HG03159 (cell line): ENCODE results near the gene PDE3B.
"Not testable (repeated sequence)": the region's sequence is repeated elsewhere in the genome, so short reads cannot be mapped to it uniquely, and the experiment has no call there.

Source experiments
- ATAC-seq: cut with Tn5 transposase; IDR thresholded peaks from one replicate; pipeline ENCODE4 v1.9.1; 2021; ENCODE audit warnings: mild to moderate bottlenecking, moderate library complexity; ENCODE audit not compliant: unreplicated experiment

PDE3B gene

DNA sequence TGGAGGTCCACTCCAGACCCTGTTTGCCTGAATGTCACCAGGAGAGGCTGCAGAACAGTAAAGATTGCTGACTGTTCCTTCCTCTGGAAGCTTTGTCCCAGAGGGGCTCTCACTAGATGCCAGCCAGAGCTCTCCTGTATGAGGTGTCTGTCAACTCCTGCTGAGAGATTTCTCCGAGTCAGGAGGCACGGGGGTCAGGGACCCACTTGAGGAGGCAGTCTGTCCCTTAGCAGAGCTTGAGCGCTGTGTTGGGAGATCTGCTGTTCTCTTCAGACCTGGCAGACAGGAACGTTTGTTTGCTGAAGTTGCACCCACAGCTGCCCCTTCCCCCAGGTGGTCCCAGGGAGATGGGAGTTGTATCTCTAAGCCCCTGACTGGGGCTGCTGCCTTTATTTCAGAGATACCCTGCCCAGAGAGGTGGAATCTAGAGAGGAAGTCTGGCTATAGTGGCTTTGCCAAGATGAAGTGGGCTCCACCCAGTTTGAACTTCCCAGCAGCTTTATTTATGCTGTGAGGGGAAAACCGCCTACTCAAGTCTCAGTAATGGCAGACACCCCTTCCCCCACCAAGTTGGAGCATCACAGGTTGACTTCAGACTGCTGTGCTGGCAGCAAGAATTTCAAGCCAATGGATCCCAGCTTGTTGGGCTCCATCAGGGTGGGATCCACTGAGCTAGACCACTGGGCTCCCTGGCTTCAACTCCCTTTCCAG is 99.4 kb downstream of the PDE3B start:
- no peak for ATAC-seq

DNA sequence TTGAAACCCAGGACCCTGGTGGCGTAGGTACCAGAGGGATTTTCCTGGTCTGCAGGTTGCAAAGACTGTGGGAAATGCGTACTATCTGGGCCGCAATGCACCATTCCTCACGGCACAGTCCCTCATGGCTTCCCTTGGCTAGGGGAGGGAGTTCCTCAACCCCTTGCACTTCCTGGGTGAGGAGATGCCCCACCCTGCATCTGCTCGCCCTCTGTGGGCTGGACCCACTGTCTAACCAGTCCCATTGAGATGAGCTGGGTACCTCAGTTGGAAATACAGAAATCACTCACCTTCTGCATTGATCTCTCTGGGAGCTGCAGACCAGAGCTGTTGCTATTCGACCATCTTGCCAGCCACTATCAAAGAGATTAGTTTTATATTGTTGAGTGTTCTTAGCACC is 100.1 kb downstream of the PDE3B start:
- ATAC-seq = not testable (repeated sequence)

DNA sequence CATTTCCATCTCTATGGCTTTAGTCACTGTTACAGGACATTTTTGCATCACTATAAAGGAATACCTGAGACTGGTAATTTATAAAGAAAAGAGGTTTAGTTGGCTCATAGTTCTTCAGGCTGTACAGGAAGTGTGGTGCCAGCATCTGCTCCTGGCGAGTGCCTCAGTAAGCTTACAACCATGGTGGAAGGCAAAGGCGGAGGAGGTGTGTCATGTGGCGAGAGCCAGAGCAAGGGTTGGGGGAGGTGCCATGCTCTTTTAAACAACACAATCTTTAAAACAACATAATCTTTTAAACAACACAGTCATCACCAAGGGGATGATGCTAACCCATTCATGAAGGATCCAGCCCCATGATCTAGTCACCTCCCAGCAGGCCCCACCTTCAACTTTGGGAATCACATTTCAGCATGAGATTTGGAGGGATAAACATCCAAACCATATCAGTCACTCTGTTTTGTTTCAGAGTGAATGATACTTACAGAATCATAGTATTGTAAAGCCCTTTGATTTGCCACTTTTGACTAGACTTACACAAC is 103.3 kb downstream of the PDE3B start:
- ATAC-seq = no peak

DNA sequence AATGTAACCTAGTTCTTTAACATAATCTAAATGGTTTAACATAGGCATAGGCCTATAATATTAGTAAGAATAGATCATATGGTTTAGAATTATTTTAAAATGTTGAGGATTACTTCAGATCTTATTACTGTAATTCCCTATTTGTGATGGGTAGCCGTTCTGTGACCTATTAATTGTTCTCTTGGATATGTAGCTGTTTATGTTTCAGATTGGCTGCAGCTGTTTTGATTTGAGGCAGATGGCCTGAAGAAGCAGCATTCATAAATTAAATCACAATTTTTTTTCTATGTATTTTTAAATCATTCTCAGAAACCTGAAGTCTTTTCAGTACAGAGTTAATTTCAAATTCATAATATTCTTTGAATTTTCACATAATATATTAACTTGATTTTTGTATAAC is 104.5 kb downstream of the PDE3B start:
- no peak for ATAC-seq

DNA sequence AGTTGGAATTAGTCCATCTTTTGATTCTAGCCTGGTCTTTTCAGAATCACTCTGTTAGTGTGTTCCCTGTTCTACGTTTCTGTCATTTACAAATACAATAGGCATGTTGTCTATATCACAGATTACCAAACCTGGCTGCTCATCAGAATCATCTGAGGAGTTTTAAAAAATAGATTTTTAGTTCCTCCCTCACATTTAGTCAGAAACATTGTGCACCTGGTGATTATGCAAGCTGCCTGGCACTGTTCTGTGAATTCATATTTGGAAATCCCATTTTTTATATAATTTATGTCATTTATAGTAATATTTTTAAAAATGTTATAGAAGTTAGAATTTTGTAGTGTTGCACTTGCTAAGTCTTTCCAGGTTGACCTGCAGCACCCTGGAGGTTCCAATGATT is 107.3 kb downstream of the PDE3B start:
- ATAC-seq = no peak

DNA sequence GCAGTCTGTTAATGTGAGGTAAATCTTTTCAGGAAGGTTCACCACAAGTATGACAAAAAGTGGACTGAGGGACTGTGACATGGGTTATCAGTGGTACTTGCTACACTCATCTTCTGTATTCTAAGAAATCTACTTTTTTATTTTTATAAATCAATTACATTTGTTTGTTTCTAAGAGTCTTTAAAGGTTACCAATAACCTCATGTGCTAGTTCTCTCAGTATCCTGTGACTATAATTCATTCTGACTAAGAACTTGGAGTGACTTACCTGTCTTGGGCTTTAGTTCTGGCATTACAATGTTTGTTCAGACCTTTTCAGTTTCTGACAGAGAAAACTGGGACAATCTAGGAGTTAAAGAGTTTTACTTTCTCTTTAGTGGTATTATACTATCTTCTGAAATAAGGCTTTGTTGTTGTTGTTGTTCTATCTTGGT is 108.4 kb downstream of the PDE3B start:
- ATAC-seq = no peak

DNA sequence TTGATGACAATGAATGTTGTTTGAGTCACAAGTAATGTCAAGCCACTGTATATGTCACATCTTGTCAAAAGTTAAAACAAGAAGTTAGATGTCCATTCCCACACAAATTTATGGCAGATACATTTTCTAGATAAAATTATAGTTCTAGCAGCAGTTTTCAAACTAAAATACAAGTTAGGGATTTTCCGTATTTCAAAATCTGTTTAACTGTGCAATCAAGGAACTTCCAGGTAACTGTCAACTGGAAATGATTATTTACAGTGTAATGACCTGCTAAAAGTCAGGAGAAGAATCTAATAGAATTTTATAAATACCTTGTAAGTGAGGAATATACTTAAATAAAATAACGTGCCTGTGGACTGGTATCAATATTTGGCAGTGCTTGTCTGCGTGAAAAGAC is 111.5 kb downstream of the PDE3B start:
- no peak for ATAC-seq

DNA sequence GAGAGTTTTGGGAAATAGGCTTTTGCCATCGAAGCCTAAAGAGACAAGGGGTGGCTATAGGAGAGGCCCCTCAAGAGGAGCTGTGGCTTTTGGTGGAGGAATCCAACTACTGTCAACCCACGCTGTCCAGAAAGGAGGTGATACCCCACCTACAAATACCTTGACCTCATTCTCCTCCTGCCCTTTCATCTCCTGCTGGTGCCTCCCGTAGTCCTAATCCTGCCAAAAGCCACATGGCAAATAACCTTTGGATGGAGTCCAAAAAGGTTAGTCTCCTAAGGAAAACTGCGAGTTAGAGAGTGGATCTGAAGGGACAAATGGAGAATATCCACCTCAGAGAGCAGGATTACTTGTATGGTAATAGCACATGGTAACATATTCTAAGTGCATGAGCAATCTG is 112.7 kb downstream of the PDE3B start:
- no peak for ATAC-seq

DNA sequence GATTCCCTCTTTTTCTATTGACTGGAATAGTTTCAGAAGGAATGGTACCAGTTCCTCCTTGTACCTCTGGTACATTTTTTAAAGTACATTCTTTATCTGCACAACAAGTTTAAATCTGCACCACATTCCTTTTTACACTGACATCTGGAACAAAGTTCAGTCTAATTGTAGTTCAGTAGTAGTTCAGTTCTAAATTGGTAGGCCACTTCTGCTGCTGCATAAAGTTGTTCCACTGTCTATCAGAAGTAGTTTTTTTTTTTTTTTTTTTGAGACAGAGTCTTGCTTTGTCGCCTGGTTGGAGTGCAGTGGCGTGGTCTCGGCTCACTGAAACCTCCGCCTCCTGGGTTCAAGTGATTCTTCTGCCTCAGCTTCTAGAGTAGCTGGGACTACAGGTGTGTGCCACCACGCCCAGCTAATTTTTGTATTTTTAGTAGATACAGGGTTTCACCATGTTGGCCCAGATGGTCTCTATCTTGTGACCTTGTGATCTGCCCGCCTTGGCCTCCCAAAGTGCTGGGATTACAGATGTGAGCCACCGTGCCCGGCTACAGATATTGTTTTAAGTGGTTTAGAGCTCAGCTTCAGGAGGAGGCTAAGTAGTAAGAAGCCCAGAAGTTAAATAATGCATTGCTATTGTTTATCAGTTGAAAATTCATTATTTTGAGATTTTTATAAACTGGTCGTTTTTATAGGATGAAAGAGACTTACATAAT is 115.9 kb downstream of the PDE3B start:
- ATAC-seq = not testable (repeated sequence)

DNA sequence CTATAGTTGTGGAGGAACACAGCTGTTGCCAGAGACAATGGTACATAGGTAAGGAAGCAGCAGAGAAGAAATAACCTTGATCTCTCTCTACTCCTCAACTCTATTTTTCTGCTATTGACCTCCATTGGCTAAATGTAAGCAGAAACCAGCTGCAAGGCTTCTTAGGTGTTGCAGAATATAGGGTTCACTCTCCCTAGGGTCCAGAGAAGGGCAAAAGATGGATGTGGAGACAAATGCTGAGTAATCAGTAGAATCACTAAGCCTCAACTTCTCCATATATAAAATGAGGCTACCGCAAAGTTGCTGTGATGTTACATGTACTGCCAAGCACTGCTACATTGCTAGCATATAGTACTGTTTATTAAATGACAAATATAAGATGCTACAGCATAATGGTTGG is 120.6 kb downstream of the PDE3B start:
- ATAC-seq = peak; percentile 25

DNA sequence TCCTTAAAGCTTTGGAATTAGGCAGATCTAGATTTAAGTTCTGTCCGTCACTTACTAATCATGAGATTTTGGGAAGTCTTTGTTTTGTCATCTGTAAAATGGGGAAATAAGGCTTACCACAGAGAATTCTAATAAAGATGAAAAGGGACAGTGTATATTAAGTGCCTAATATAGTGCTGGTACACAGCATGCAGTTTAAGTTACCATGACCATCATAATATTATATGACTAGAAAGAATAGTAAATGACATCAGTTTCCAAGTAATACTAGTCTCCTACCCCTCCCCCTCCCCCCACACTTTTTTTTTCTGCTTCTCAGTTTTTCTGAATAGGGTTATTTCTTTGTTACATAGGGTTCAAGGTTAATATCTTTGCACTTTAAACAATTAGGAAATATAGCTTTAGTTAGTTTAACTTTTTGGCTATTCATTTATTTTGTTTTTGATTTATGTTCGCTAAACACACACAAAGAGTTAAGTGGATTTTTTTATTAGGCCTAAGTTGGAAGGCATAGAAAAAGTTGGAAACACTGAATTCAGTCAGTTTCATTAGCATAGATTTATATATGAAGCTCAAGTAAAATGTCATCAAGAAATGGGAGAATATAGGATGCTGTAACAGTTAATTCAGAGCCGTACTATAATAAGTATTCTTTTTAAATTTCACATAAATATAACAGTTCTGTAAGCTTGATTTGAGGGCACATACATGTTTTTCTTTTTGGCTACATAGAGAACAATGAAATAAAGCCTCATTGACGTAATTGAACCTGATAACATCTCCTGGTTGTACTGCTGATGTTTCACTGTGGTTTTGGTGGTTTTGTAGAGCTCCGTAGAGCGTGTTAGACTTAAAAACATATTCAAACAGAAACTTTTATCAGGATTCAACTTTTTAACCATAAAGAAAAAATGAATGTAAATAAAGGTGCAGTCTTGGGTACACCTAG is 121.2 kb downstream of the PDE3B start:
- ATAC-seq = peak; percentile 94

DNA sequence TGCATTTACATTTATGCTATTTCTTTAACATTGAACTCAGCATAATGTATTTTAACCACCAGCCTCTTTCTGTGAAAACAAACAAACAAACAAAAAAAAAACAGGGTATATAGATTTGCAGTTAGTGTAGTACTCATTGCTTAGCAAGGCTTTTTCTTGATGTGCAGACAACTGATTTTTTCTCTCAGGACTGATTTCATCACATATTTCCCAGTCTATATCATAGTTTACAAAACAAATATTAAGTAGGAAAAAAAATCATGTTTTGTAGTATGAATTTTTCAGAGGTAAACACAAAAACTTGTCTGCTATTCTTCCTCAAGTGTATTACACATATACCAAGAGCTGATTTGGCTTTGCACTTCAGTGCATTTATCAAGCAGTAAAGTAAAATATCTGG is 123.0 kb downstream of the PDE3B start:
- ATAC-seq = no peak

DNA sequence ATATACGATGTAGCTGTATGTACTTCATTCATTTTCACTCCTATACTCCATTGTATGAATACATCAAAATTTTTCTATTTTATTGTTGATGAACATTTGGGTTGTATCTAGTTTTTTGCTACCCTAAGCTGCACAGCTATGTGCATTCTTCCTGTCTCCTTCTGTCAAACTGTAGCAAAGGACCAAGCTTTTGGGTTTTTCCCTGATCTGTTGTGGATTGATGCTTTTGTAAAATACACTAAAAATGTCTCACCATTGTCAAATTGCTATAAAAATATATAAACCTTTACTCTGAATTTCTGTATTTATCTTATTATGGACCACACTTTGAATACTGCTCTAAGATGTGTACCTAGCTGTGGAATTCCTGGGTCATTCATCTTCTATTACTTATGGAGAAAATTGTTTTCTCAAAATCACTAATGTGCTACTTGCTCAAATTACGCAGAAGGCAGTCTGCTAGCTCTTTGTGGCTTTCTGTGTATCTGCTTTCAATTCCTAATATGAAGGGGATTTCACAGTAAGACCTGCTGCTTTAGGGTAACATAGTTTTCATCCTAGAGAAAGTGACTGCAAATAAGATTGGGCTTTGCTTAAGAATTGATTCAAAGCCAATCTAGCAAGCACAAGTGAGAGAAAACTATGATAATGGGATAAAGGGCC is 125.1 kb downstream of the PDE3B start:
- ATAC-seq = no peak

DNA sequence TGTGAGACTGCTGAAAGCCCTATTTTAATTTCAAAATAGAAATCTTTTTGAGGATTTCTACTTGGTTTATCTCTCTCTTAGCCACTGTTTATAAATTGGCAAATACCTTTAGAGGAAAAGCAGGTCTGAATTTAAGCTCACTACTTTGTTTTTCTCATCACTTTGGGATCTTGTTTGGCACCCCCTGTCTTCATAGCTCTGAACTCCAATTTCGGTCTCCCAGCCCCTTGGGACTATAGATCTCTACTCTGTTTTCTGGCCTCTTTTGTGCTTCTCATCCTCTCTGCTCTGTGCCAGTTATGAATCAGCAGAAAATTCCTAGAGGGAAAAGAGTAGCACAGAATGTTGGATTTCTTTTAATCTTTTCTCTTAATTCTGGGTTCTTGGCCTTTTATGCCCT is 130.2 kb downstream of the PDE3B start:
- no peak for ATAC-seq

DNA sequence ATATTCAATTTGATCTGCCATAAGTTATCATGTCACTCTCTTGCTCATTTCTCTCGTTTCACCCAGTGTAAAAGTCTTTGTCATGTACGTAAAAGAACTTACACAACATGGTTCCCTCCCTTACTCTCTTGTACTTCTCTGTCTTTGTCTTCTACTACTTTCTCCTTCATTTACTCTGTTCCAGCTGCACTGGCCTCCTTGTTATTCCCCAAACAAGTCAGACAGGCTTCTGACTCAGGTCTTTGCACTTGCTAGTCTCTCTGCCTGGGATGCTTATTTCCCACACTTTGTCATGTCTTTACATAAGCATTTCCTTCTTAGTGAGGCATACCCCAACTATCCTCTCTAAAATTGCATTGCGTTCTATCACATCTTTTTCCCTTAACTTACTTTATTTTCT is 131.1 kb downstream of the PDE3B start:
- ATAC-seq = no peak

DNA sequence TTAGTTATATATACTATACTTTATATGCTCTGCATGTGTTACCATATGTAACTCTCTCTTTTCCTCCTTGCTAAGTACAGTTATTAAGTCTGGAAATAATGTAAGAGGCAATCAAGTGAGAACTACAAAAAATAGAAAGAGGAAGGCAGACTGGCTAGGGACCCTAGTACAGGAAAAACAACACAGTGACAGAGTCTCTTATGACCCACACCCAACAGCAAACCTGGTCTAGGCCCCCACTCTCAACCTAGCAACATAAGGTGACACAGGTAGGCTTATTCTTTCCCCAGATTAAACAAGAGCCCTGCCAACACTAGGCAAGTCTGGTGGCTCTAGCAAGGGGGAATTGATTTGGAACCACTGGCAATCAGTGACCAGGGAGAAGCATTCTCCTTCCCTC is 132.3 kb downstream of the PDE3B start:
- ATAC-seq = no peak

DNA sequence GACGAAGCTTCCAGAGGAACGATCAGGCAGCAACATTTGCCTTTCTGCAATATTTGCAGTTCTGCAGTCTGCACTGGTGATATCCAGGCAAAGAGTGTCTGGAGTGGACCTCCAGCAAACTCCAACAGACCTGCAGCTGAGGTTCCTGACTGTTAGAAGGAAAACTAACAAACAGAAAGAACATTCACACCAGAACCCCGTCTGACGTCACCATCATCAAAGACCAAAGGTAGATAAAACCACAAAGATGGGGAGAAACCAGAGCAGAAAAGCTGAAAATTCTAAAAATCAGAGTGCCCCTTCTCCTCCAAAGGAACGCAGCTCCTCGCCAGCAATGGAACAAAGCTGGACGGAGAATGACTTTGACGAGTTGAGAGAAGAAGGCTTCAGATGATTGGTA is 134.9 kb downstream of the PDE3B start:
- not testable (repeated sequence) for ATAC-seq

DNA sequence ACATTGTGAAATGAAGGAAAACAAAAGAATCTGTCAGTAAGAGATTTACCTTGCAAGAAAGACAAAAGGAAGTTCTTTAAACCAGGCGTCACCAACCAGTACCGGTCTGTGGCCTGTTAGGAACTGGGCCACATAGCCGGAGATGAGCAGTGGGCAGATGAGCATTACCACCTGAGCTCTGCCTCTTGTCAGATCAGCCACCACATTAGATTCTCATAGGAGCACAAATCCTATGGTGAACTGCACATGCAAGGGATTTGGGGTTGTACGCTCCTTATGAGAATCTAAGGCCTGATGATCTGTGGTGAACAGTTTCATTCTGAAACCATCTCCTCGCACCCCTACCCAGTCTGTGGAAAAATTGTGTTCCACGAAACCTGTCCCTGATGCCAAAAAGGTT is 140.2 kb downstream of the PDE3B start:
- no peak for ATAC-seq

DNA sequence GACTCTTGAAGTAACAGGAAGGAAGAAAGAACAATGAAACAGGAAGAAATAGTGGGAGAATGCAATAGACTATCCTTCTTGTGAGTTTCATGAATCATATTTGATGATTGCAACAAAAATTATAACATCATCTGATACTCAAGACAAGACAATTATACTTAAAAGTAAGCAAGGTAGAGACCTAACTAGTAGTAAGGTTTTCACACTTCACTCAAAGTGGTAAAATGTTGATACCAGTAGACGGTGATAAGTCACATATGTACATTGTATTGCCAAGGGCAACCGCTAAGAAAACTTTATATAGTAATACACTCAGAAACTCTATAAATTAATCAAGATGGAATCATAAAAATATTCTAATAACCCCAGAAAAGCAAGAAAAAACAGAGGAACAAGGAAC is 140.6 kb downstream of the PDE3B start:
- ATAC-seq = no peak

DNA sequence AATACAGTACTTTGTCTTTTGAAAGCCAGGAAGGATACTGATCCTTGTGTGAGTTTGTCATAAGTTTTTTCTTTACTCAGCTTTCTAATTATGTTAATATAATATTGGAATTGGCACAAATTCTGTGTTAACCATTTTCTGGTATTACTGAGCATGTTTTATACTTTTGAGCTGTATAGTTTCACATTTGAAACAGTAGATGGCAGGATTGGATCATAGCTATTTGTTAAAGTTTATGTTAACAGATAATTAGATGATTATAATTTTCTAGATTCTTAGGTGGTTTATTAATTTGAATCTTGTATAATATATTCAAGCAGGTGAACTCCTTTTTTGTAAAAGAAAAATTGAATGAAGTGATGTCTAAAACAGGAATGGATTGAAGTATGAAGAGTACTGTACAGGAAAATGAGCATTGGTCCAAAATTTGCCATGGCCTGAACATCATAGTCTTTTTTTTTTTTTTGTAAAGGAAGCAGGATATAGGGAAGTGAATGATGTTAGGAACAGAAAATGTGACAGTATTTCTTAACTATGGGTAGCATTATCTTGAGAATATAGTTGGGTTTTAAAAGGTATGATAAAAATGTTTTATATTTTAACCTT is 146.4 kb downstream of the PDE3B start:
- ATAC-seq = no peak
